Measurements from ENCODE around the gene MAST3. TPM values are rescaled to one million over a fixed set of nuclear protein-coding genes. Genes with fewer than 3 reads are reported as not detected.

Gene MAST3
- total RNA-seq, 1 experiment from 2014 or later: 14.2 TPM

DNA sequence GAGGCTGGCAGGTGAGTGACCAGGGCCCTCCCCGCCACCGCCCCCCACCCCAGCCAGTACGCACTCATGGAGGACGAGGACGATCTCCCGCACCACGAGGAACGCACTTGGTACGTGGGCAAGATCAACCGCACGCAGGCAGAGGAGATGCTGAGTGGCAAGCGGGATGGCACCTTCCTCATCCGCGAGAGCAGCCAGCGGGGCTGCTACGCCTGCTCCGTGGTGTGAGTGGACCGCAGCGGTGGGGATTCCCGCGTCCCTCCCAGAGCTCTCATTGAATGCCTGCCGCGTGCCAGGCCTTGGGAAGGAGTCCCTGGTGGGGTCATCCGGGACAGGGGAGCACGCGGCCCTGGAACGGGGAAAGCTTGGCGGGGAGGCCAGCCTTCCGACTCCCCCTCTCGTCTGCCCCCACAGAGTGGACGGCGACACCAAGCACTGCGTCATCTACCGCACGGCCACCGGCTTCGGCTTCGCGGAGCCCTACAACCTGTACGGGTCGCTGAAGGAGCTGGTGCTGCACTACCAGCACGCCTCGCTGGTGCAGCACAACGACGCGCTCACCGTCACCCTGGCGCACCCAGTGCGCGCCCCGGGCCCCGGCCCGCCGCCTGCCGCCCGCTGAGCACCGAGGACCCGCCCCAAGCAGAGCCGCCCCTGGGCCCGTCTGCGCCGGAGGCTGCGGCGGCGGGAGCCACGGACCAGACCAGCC lies 71.2 kb downstream of the MAST3 start:
- Histone ChIP-seq H3K4me3 (replicated peaks in 1 of 2; ENCODE audit: low read depth in 1 of 2, low read length in 2 of 2) (no peak overlapping the region), H3K79me2 (ENCODE audit: insufficient read depth, low read length) (no peaks in the 10 kb centered on the region), H3K4me1 (ENCODE audit: control insufficient read depth in 1 of 2, insufficient read depth in 2 of 2, low read length in 2 of 2) (peaks cover 2 to 10% of the 10 kb centered on the region in 2 experiments; a peak in 3 of 4 replicates), H3K27me3 (ENCODE audit: insufficient read depth, low read length) (no peaks in the 10 kb centered on the region), H3K9ac (ENCODE audit: low read length) (no peak overlapping the region), H3K9me3 (ENCODE audit: control insufficient read depth in 1 of 2, insufficient read depth in 1 of 2, low read depth in 1 of 2, low read length in 2 of 2) (no peaks in the 10 kb centered on the region), H3K27ac (ENCODE audit: low read depth, low read length) (no peak overlapping the region), H3K4me2 (ENCODE audit: low read length) (no peak overlapping the region), H2AFZ (ENCODE audit: low read depth, low read length, poor library complexity, severe bottlenecking) (no peak overlapping the region), H3K36me3 (ENCODE audit: control insufficient read depth in 1 of 2, insufficient read depth in 2 of 2, low read length in 2 of 2) (peaks cover 6 to 21% of the 10 kb centered on the region in 2 experiments; a peak in 3 of 4 replicates), H4K20me1 (ENCODE audit: insufficient read depth) (no peaks in the 10 kb centered on the region), H3K9me2 (ENCODE audit: insufficient read depth) (no peaks in the 10 kb centered on the region)
- POLR2A ChIA-PET: no interaction called here
- intact Hi-C loops (cut with micrococcal nuclease): loop anchor here (1.0 kb wide), 1 partner anchor 56 kb away; no protein-coding TSS in a partner anchor
- ATAC-seq: no peak
- CTCF ChIA-PET: interaction anchor here (1.0 to 2.0 kb wide), 3 partner anchors 16 to 56 kb away, joined by 4 to 24 read pairs (median 6); partner anchors contain the start of genes MPV17L2 and PIK3R2
- RAD21 ChIA-PET (ENCODE audit: low non-redundant PET in 1 of 2, low total read pairs in 2 of 2, uncharacterized antibody in 2 of 2, unreplicated experiment in 2 of 2): interaction anchor here (1.1 to 1.3 kb wide), 2 partner anchors 56 kb away, joined by 3 to 8 read pairs; no protein-coding TSS in a partner anchor
- TF ChIP-seq, protein P1, sequence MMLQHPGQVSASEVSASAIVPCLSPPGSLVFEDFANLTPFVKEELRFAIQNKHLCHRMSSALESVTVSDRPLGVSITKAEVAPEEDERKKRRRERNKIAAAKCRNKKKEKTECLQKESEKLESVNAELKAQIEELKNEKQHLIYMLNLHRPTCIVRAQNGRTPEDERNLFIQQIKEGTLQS (IDR thresholded peaks at IDR 0.05): no peak
- TF ChIP-seq CEBPB (IDR thresholded peaks at IDR 0.05; ENCODE audit: low read depth): no peak
- TF ChIP-seq ELF1 (IDR thresholded peaks at IDR 0.05; ENCODE audit: borderline replicate concordance, low read depth): no peak
- TF ChIP-seq ZFX (IDR thresholded peaks at IDR 0.05): no peak
- no peak for TF ChIP-seq FOSL1 (IDR thresholded peaks at IDR 0.05; ENCODE audit: low read depth)
- no peak for TF ChIP-seq POLR2AphosphoS5 (IDR thresholded peaks at IDR 0.05; ENCODE audit: low read depth, low read length)
- TF ChIP-seq EZH2 (IDR thresholded peaks at IDR 0.05): no peak
- TF ChIP-seq ZNF274 (IDR thresholded peaks at IDR 0.05; ENCODE audit: low read depth, low read length): no peak
- TF ChIP-seq EGR1 (IDR thresholded peaks at IDR 0.05; ENCODE audit: low read depth): no peak
- no peak for TF ChIP-seq RAD21 (IDR thresholded peaks at IDR 0.05; ENCODE audit: low read depth)
- no peak for TF ChIP-seq POLR2A (IDR thresholded peaks at IDR 0.05; ENCODE audit: borderline replicate concordance, extremely low read depth, insufficient read depth, insufficient read length)
- TF ChIP-seq, protein P2, sequence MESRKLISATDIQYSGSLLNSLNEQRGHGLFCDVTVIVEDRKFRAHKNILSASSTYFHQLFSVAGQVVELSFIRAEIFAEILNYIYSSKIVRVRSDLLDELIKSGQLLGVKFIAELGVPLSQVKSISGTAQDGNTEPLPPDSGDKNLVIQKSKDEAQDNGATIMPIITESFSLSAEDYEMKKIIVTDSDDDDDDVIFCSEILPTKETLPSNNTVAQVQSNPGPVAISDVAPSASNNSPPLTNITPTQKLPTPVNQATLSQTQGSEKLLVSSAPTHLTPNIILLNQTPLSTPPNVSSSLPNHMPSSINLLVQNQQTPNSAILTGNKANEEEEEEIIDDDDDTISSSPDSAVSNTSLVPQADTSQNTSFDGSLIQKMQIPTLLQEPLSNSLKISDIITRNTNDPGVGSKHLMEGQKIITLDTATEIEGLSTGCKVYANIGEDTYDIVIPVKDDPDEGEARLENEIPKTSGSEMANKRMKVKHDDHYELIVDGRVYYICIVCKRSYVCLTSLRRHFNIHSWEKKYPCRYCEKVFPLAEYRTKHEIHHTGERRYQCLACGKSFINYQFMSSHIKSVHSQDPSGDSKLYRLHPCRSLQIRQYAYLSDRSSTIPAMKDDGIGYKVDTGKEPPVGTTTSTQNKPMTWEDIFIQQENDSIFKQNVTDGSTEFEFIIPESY (IDR thresholded peaks at IDR 0.05; ENCODE audit: extremely low read depth, insufficient replicate concordance, low read length): no peak
- no peak for TF ChIP-seq SRF (IDR thresholded peaks at IDR 0.05; ENCODE audit: low read depth)
- TF ChIP-seq EZH2phosphoT487 (IDR thresholded peaks at IDR 0.05; ENCODE audit: borderline replicate concordance): no peak
- TF ChIP-seq, protein P3, sequence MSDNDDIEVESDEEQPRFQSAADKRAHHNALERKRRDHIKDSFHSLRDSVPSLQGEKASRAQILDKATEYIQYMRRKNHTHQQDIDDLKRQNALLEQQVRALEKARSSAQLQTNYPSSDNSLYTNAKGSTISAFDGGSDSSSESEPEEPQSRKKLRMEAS (IDR thresholded peaks at IDR 0.05): no peak
- TF ChIP-seq CBX3 (IDR thresholded peaks at IDR 0.05; ENCODE audit: low read depth): no peak
- TF ChIP-seq, protein P4, sequence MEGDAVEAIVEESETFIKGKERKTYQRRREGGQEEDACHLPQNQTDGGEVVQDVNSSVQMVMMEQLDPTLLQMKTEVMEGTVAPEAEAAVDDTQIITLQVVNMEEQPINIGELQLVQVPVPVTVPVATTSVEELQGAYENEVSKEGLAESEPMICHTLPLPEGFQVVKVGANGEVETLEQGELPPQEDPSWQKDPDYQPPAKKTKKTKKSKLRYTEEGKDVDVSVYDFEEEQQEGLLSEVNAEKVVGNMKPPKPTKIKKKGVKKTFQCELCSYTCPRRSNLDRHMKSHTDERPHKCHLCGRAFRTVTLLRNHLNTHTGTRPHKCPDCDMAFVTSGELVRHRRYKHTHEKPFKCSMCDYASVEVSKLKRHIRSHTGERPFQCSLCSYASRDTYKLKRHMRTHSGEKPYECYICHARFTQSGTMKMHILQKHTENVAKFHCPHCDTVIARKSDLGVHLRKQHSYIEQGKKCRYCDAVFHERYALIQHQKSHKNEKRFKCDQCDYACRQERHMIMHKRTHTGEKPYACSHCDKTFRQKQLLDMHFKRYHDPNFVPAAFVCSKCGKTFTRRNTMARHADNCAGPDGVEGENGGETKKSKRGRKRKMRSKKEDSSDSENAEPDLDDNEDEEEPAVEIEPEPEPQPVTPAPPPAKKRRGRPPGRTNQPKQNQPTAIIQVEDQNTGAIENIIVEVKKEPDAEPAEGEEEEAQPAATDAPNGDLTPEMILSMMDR (IDR thresholded peaks at IDR 0.05 in 2 of 3, conservative IDR thresholded peaks at IDR 0.05 in 1 of 3; ENCODE audit: borderline replicate concordance in 1 of 3, insufficient read depth in 1 of 3, low read depth in 2 of 3, low read length in 2 of 3): no peak
- no peak for TF ChIP-seq YY1 (IDR thresholded peaks at IDR 0.05; ENCODE audit: extremely low read depth, insufficient replicate concordance, low read depth, low read length)
- no peak for DNase-seq (ENCODE audit: low read depth, low spot score)
- BruUV-seq (replicated peaks): no TSS peak

All from HCT116 (cell line).